BLaER1 (cell line): ENCODE measurements around the gene SPATS2L.

Source experiments
- H3K27ac ChIP-seq: shearing (Covaris generic); formaldehyde crosslinking; 2 replicates; pipeline ENCODE4 v1.8.1; 2022
- H3K27me3 ChIP-seq: shearing (Covaris generic); formaldehyde crosslinking; 2 replicates; pipeline ENCODE4 v1.8.1; 2022
- H3K36me3 ChIP-seq: shearing (Covaris generic); formaldehyde crosslinking; 2 replicates; pipeline ENCODE4 v1.8.1; 2022
- H3K4me1 ChIP-seq: shearing (Covaris generic); formaldehyde crosslinking; 2 replicates; pipeline ENCODE4 v1.8.1; 2022
- H3K4me2 ChIP-seq: shearing (Covaris generic); formaldehyde crosslinking; 2 replicates; pipeline ENCODE4 v1.8.1; 2022
- H3K4me3 ChIP-seq: shearing (Covaris generic); formaldehyde crosslinking; 2 replicates; pipeline ENCODE4 v1.8.1; 2022
- H3K9ac ChIP-seq: shearing (Covaris generic); formaldehyde crosslinking; 2 replicates; pipeline ENCODE4 v1.8.1; 2022
- H3K9me3 ChIP-seq: shearing (Covaris generic); formaldehyde crosslinking; 2 replicates; pipeline ENCODE4 v1.8.1; 2022
- H4K20me1 ChIP-seq: shearing (Covaris generic); formaldehyde crosslinking; 2 replicates; pipeline ENCODE4 v1.8.1; 2022
- Cebpa-rat ChIP-seq: shearing (Covaris generic); IDR thresholded peaks from 2 replicates; pipeline ENCODE4 v1.8.1; 2022

SPATS2L gene

GRCh38 chr2:200267350-200267749 is 39.1 kb upstream of the SPATS2L start:
- Histone ChIP-seq H3K27ac (no peak overlapping the region), H3K4me2 (no peak overlapping the region), H3K4me3 (no peak overlapping the region), H4K20me1 (no peaks in the 10 kb centered on the region), H3K27me3 (no peaks in the 10 kb centered on the region), H3K4me1 (peaks cover 8% of the 10 kb centered on the region), H3K9me3 (no peaks in the 10 kb centered on the region), H3K36me3 (no peaks in the 10 kb centered on the region), H3K9ac (no peak overlapping the region)
- TF ChIP-seq Cebpa-rat = no peak

- no peak overlapping the region for H3K9ac ChIP-seq
- H3K9me3 ChIP-seq = no peaks in the 10 kb centered on the region
- H4K20me1 ChIP-seq = no peaks in the 10 kb centered on the region
- no peaks in the 10 kb centered on the region for H3K36me3 ChIP-seq
- H3K27ac ChIP-seq = no peak overlapping the region
- no peak overlapping the region for H3K4me2 ChIP-seq
- no peaks in the 10 kb centered on the region for H3K27me3 ChIP-seq
- peaks cover 8% of the 10 kb centered on the region for H3K4me1 ChIP-seq
- TF ChIP-seq Cebpa-rat = no peak
- H3K4me3 ChIP-seq = no peak overlapping the region
Observed at GRCh38 chr2:200270732-200271131, 35.8 kb upstream of the SPATS2L start.

- Histone ChIP-seq H3K4me3 (no peak overlapping the region), H3K9me3 (no peaks in the 10 kb centered on the region), H3K27me3 (no peaks in the 10 kb centered on the region), H3K36me3 (no peaks in the 10 kb centered on the region), H4K20me1 (no peaks in the 10 kb centered on the region), H3K4me2 (no peak overlapping the region), H3K4me1 (peaks cover 8% of the 10 kb centered on the region), H3K9ac (no peak overlapping the region), H3K27ac (no peak overlapping the region)
- TF ChIP-seq Cebpa-rat = no peak
Observed at GRCh38 chr2:200272320-200272719, 34.2 kb upstream of the SPATS2L start.

- H3K36me3 ChIP-seq = no peaks in the 10 kb centered on the region
- no peak overlapping the region for H3K4me2 ChIP-seq
Observed at GRCh38 chr2:200274116-200275075, 32.1 kb upstream of the SPATS2L start.

GRCh38 chr2:200275295-200276013 is 31.0 kb upstream of the SPATS2L start:
- no peak overlapping the region for H3K4me3 ChIP-seq
- no peak for TF ChIP-seq Cebpa-rat
- H3K9ac ChIP-seq = no peak overlapping the region
- peaks cover 8% of the 10 kb centered on the region for H3K4me1 ChIP-seq
- H3K27me3 ChIP-seq = no peaks in the 10 kb centered on the region
- H3K36me3 ChIP-seq = no peaks in the 10 kb centered on the region
- no peak overlapping the region for H3K27ac ChIP-seq
- H4K20me1 ChIP-seq = no peaks in the 10 kb centered on the region
- H3K4me2 ChIP-seq = no peak overlapping the region
- H3K9me3 ChIP-seq = no peaks in the 10 kb centered on the region

More at GRCh38 chr2:200274116-200275075, 32.1 kb upstream of the SPATS2L start:
- TF ChIP-seq Cebpa-rat = no peak
- no peaks in the 10 kb centered on the region for H3K27me3 ChIP-seq
- peaks cover 8% of the 10 kb centered on the region for H3K4me1 ChIP-seq
- no peak overlapping the region for H3K9ac ChIP-seq
- H4K20me1 ChIP-seq = no peaks in the 10 kb centered on the region
- no peaks in the 10 kb centered on the region for H3K9me3 ChIP-seq
- H3K27ac ChIP-seq = no peak overlapping the region
- no peak overlapping the region for H3K4me3 ChIP-seq

GRCh38 chr2:200276472-200276871 is 30.0 kb upstream of the SPATS2L start:
- Histone ChIP-seq H3K27me3 (no peaks in the 10 kb centered on the region), H3K36me3 (no peaks in the 10 kb centered on the region), H3K9ac (no peak overlapping the region), H4K20me1 (no peaks in the 10 kb centered on the region), H3K4me1 (peaks cover 2% of the 10 kb centered on the region), H3K4me2 (no peak overlapping the region), H3K4me3 (no peak overlapping the region), H3K9me3 (no peaks in the 10 kb centered on the region), H3K27ac (no peak overlapping the region)
- no peak for TF ChIP-seq Cebpa-rat

- no peak overlapping the region for H3K4me3 ChIP-seq
- no peak overlapping the region for H3K9ac ChIP-seq
- H3K4me1 ChIP-seq = no peaks in the 10 kb centered on the region
- H3K27ac ChIP-seq = no peak overlapping the region
- H3K9me3 ChIP-seq = no peaks in the 10 kb centered on the region
- no peaks in the 10 kb centered on the region for H4K20me1 ChIP-seq
- no peaks in the 10 kb centered on the region for H3K27me3 ChIP-seq
- no peak for TF ChIP-seq Cebpa-rat
- H3K36me3 ChIP-seq = no peaks in the 10 kb centered on the region
- no peak overlapping the region for H3K4me2 ChIP-seq
Observed at GRCh38 chr2:200278694-200279316, 27.7 kb upstream of the SPATS2L start.

GRCh38 chr2:200279857-200280256 is 26.6 kb upstream of the SPATS2L start:
- H3K36me3 ChIP-seq = no peaks in the 10 kb centered on the region
- no peaks in the 10 kb centered on the region for H3K27me3 ChIP-seq
- no peaks in the 10 kb centered on the region for H3K9me3 ChIP-seq
- no peak; the same call in 1 of the 2 replicates for TF ChIP-seq Cebpa-rat
- H3K4me3 ChIP-seq = no peak overlapping the region
- H4K20me1 ChIP-seq = no peaks in the 10 kb centered on the region
- no peak overlapping the region for H3K27ac ChIP-seq
- H3K4me2 ChIP-seq = no peak overlapping the region
- no peaks in the 10 kb centered on the region for H3K4me1 ChIP-seq
- no peak overlapping the region for H3K9ac ChIP-seq

- H3K4me3 ChIP-seq = no peak overlapping the region
Observed at GRCh38 chr2:200286578-200286977, 19.9 kb upstream of the SPATS2L start.

More at GRCh38 chr2:200286578-200286977, 19.9 kb upstream of the SPATS2L start:
- Histone ChIP-seq H3K27me3 (no peaks in the 10 kb centered on the region), H3K4me1 (no peaks in the 10 kb centered on the region), H3K9me3 (no peaks in the 10 kb centered on the region), H3K36me3 (no peaks in the 10 kb centered on the region), H3K27ac (no peak overlapping the region), H3K9ac (no peak overlapping the region), H4K20me1 (no peaks in the 10 kb centered on the region), H3K4me2 (no peak overlapping the region)
- TF ChIP-seq Cebpa-rat = no peak
